Panc1 (cell line): Measurements from ENCODE around the gene CHAC2.

ENCODE experiments used
- POLR2AphosphoS5 ChIP-seq: IDR thresholded peaks from 2 replicates; pipeline ENCODE4 v1.6.1; 2012; ENCODE audit warnings: mild to moderate bottlenecking, low read depth, low read length, moderate library complexity
- TF ChIP-seq, protein P1 (sequence below): fragments of 450-650 bp; IDR thresholded peaks from 2 replicates; pipeline ENCODE4 v1.5.1; 2017; ENCODE audit warnings: mild to moderate bottlenecking

DNA sequence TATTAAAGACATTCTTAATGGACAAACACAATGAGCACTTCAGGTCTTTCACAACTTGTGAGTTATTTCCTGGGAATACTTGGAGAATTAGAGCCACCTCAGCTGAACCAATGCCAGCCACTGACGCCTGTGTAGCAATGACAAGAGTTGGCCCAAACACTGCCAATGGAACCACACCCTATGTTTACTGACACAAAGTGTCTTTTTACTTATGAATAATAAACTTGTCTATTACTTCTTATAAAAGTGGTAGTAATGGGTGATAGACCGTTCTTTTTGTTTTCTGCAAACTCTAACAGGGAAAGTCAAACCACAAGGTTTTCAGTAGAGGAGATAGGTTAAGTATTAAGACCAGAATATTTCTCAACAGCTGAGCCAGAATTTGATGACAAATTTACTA lies 12.5 kb upstream of the CHAC2 start:
- TF ChIP-seq, protein P1, sequence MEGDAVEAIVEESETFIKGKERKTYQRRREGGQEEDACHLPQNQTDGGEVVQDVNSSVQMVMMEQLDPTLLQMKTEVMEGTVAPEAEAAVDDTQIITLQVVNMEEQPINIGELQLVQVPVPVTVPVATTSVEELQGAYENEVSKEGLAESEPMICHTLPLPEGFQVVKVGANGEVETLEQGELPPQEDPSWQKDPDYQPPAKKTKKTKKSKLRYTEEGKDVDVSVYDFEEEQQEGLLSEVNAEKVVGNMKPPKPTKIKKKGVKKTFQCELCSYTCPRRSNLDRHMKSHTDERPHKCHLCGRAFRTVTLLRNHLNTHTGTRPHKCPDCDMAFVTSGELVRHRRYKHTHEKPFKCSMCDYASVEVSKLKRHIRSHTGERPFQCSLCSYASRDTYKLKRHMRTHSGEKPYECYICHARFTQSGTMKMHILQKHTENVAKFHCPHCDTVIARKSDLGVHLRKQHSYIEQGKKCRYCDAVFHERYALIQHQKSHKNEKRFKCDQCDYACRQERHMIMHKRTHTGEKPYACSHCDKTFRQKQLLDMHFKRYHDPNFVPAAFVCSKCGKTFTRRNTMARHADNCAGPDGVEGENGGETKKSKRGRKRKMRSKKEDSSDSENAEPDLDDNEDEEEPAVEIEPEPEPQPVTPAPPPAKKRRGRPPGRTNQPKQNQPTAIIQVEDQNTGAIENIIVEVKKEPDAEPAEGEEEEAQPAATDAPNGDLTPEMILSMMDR, result no peak
- TF ChIP-seq POLR2AphosphoS5, result no peak
